ENCODE data around the gene MAP1LC3A. TPM values are rescaled to one million over a fixed set of nuclear protein-coding genes. Genes with fewer than 3 reads are reported as not detected.

The MAP1LC3A gene
- total RNA-seq, 1 experiment from 2014 or later, result 25.9 TPM

DNA sequence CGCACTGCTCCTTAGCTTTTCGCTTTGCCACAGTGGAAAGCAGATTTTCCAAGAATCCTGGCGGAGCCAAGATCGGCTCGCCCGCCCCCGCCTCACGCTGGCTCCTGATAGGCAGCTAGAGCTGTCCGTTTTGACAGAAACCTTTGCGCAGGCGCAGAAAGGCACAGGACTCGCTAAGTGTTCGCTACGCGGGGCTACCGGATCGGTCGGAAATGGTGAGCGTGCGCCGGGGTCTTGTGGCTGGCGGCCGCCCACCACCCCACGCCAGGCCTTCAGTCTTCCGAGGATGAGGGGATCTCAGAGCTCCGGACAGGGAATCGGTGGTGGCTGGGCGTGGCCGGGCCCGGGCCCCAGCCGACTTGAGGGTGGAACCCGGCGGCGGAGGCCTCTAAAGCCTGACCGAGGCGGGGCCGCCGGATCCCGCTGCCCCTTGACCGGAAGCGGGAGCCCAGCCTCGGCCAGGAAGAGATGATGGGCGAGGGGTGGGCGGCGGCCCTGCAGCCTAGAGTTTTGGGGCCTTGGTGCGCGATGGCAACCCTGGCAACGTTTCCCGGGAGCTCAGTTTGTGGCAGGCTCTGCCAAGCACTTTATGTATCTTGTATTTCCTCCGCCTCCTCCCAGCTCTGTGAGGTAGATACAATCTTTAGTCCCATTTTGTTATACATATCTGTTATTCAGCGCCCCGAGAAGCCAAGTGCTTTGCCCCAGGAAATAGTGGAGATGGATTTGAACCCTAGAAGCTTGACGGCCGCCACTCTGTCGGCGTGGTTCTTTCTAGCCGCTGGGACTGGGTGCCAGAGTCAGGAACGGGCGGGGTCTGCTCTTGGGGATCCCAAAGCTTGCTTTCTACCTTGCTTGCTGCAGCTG lies 42.0 kb upstream of the MAP1LC3A start, which contains the start of gene DYNLRB1:
TSS of gene DYNLRB1 (plus strand) at position 176 of the 867 bp plus-strand sequence. CDS start at position 213, 37 bp downstream.
- Histone ChIP-seq H3K14ac (ENCODE audit: insufficient read depth, low read length) (peak within 1 kb of the TSS; percentile 92), H2BK5ac (ENCODE audit: insufficient read length, low read length) (no peak within 1 kb of the TSS), H3K9me3 (ENCODE audit: control insufficient read depth, low read depth, low read length) (no peaks in the 10 kb centered on the region), H4K8ac (replicated peaks; ENCODE audit: insufficient read length, low read depth, low read length) (no peak within 1 kb of the TSS), H3K56ac (ENCODE audit: insufficient read length, low read depth, low read length) (no peak within 1 kb of the TSS), H4K91ac (ENCODE audit: insufficient read length, low read depth, low read length) (no peak within 1 kb of the TSS), H3K27me3 (ENCODE audit: insufficient read depth, low read length) (no peaks in the 10 kb centered on the region), H3K4me2 (ENCODE audit: insufficient read depth, insufficient read length, low read length) (peak within 1 kb of the TSS; percentile 84), H2BK120ac (ENCODE audit: low read depth, low read length, poor library complexity, severe bottlenecking) (no peak within 1 kb of the TSS), H3K4me1 (ENCODE audit: insufficient read depth, low read length) (no peaks in the 10 kb centered on the region), H2BK20ac (ENCODE audit: low read depth, low read length, poor library complexity, severe bottlenecking) (no peak within 1 kb of the TSS), H4K20me1 (ENCODE audit: control insufficient read depth, insufficient read depth, insufficient read length) (no peaks in the 10 kb centered on the region), H3K18ac (ENCODE audit: insufficient read length, low read depth, low read length) (peak within 1 kb of the TSS; percentile 80), H2BK15ac (ENCODE audit: low read depth, low read length) (no peak within 1 kb of the TSS), H4K5ac (ENCODE audit: insufficient read length, low read depth, low read length) (no peak within 1 kb of the TSS), H2AFZ (ENCODE audit: low read length) (peak within 1 kb of the TSS; percentile 89), H3T11ph (ENCODE audit: low read length) (no peak within 1 kb of the TSS), H3K23me2 (ENCODE audit: insufficient read length, low read depth, low read length, poor library complexity, severe bottlenecking) (peaks cover 7% of the 10 kb centered on the region), H3K79me1 (ENCODE audit: insufficient read depth, low read depth, low read length, poor library complexity, severe bottlenecking) (no peaks in the 10 kb centered on the region), H2BK12ac (ENCODE audit: insufficient read length, low read depth, low read length) (no peak within 1 kb of the TSS), H3K79me2 (ENCODE audit: insufficient read depth, low read length) (peaks cover 4% of the 10 kb centered on the region; the same call in 1 of the 2 replicates), H3K4ac (ENCODE audit: low read depth, low read length) (no peak within 1 kb of the TSS), H3K23ac (ENCODE audit: insufficient read length, low read depth, low read length) (no peak within 1 kb of the TSS), H3K9ac (ENCODE audit: extremely low read depth, insufficient read length, low read length) (peak within 1 kb of the TSS; percentile 61), H2AK5ac (ENCODE audit: insufficient read length, low read length) (no peak within 1 kb of the TSS), H3K27ac (ENCODE audit: insufficient read length, low read depth, low read length) (peak within 1 kb of the TSS; percentile 5)
- no CpG with 5 or more reads among the region's 59 CpGs for WGBS (ENCODE audit: extremely low coverage, insufficient read length, low lambda C conversion rate)
- H3K27ac Mint-ChIP-seq, result peak within 1 kb of the TSS; percentile 98 to 99 (median 98)
- H3K27me3 Mint-ChIP-seq (ENCODE audit: low read depth), result peaks cover 2% of the 10 kb centered on the region; the same call in 1 of the 2 replicates
- peaks cover 0 to 28% (median 7%) of the 10 kb centered on the region in 3 experiments; a peak in 3 of 7 replicates for H3K36me3 Mint-ChIP-seq (ENCODE audit: insufficient read depth in 1 of 3, low read depth in 3 of 3)
- DNase-seq, result peak; percentile 95
- no peaks in the 10 kb centered on the region; a peak in 1 of 5 replicates for H3K9me3 Mint-ChIP-seq
- TF ChIP-seq, protein P1, sequence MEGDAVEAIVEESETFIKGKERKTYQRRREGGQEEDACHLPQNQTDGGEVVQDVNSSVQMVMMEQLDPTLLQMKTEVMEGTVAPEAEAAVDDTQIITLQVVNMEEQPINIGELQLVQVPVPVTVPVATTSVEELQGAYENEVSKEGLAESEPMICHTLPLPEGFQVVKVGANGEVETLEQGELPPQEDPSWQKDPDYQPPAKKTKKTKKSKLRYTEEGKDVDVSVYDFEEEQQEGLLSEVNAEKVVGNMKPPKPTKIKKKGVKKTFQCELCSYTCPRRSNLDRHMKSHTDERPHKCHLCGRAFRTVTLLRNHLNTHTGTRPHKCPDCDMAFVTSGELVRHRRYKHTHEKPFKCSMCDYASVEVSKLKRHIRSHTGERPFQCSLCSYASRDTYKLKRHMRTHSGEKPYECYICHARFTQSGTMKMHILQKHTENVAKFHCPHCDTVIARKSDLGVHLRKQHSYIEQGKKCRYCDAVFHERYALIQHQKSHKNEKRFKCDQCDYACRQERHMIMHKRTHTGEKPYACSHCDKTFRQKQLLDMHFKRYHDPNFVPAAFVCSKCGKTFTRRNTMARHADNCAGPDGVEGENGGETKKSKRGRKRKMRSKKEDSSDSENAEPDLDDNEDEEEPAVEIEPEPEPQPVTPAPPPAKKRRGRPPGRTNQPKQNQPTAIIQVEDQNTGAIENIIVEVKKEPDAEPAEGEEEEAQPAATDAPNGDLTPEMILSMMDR (conservative IDR thresholded peaks at IDR 0.05), result no peak
- H3K4me3 Mint-ChIP-seq, result peak within 1 kb of the TSS; percentile 93 to 97
- H3K4me1 Mint-ChIP-seq, result peaks cover 15 to 20% of the 10 kb centered on the region in 2 experiments
